ENCODE data around the gene TMEM255B.

DNA sequence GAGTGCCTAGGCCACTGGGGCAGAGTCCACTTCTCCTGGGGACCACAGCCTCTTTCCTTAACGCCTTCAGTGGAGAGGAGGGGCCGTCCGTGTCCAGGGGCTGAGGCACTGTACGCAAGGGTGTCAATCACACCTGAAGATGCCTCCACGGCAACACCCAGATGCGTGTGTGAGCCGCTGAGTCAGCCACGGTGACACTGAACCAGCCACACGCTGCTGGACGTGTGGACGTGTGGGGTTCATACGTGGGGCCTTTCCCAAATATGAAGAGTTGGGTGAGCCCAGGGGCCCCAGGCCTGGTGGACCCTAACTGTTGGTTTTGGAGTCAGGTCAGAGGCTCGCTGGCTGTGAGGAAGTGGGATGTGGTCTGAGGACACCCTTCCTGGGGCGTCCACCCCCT, 51.6 kb downstream of the TMEM255B start:
- TF ChIP-seq, protein P1, sequence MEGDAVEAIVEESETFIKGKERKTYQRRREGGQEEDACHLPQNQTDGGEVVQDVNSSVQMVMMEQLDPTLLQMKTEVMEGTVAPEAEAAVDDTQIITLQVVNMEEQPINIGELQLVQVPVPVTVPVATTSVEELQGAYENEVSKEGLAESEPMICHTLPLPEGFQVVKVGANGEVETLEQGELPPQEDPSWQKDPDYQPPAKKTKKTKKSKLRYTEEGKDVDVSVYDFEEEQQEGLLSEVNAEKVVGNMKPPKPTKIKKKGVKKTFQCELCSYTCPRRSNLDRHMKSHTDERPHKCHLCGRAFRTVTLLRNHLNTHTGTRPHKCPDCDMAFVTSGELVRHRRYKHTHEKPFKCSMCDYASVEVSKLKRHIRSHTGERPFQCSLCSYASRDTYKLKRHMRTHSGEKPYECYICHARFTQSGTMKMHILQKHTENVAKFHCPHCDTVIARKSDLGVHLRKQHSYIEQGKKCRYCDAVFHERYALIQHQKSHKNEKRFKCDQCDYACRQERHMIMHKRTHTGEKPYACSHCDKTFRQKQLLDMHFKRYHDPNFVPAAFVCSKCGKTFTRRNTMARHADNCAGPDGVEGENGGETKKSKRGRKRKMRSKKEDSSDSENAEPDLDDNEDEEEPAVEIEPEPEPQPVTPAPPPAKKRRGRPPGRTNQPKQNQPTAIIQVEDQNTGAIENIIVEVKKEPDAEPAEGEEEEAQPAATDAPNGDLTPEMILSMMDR (IDR thresholded peaks at IDR 0.05) = no peak
- TF ChIP-seq POLR2A (IDR thresholded peaks at IDR 0.05) (no peak), EP300 (IDR thresholded peaks at IDR 0.05) (no peak)
